Fibroblast of the aortic adventitia (primary cell): ENCODE data around the gene NCBP2. TPM values are rescaled to one million over a fixed set of nuclear protein-coding genes. Genes with fewer than 3 reads are reported as not detected.

ENCODE experiments used
- DNase-seq: peaks from one replicate; pipeline ENCODE4 v3.0.0-alpha.2; 2010; ENCODE audit warnings: low read depth
- H3K4me3 ChIP-seq: 2 replicates; pipeline ENCODE4 v1.5.1; 2011; ENCODE audit warnings: low read depth, mild to moderate bottlenecking, control low read depth, low read length, moderate library complexity
- total RNA-seq: library from RNA; depleted of rRNA; stranded (reverse); fragments of >200 nt; gene quantifications from 2 replicates; pipeline ENCODE4 v1.2.3, GENCODE V29; 2012; ENCODE audit warnings: low replicate concordance
- TF ChIP-seq, protein P1 (sequence below): IDR thresholded peaks from 2 replicates; pipeline ENCODE4 v1.5.1; 2011; ENCODE audit warnings: mild to moderate bottlenecking, low read length, control low read depth, inconsistent platforms; ENCODE audit not compliant: insufficient read depth

The NCBP2 gene
- total RNA-seq, 1 donor: 49.5 TPM

DNA sequence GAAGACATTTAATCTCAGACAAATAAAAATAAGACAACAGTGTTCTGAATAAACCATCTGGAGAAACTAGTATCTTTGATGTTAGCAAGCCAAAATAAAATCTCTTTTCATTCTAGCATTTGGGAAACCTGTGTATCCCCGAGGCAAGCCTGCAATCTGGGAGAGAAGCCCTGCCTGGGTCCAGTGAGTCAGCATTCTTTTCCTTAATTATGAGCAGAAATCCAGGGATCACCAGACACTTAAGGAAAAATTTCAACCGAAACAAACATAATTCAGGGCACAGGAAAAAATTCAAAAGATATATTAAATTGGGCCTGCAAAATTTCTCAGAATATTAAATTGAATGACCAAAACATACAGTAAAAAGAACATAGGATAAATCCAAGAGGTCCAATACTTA is 4.2 kb downstream of the NCBP2 start:
- TF ChIP-seq, protein P1, sequence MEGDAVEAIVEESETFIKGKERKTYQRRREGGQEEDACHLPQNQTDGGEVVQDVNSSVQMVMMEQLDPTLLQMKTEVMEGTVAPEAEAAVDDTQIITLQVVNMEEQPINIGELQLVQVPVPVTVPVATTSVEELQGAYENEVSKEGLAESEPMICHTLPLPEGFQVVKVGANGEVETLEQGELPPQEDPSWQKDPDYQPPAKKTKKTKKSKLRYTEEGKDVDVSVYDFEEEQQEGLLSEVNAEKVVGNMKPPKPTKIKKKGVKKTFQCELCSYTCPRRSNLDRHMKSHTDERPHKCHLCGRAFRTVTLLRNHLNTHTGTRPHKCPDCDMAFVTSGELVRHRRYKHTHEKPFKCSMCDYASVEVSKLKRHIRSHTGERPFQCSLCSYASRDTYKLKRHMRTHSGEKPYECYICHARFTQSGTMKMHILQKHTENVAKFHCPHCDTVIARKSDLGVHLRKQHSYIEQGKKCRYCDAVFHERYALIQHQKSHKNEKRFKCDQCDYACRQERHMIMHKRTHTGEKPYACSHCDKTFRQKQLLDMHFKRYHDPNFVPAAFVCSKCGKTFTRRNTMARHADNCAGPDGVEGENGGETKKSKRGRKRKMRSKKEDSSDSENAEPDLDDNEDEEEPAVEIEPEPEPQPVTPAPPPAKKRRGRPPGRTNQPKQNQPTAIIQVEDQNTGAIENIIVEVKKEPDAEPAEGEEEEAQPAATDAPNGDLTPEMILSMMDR: no peak
- no peak for DNase-seq
- H3K4me3 ChIP-seq: no peak overlapping the region

DNA sequence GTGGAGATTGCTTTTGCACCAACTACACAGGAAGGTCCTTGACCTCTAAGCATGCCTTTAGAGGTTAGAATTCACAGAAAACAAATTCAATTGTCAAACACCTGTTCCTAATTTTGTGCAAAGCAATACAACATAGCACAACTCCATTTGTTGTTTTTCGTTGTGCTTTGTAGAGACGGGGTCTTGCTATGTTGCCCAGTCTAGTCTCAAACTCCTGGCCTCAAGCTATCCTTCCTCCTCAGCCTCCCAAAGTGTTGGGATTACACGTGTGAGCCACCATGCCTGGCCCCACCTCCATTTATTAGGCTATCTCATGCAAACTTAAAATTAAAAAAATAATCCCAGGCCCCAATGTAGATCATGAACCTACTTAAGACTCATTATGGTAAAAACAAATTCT is 6.0 kb downstream of the NCBP2 start:
- TF ChIP-seq, protein P1: no peak
- no peak overlapping the region for H3K4me3 ChIP-seq
- no peak for DNase-seq

DNA sequence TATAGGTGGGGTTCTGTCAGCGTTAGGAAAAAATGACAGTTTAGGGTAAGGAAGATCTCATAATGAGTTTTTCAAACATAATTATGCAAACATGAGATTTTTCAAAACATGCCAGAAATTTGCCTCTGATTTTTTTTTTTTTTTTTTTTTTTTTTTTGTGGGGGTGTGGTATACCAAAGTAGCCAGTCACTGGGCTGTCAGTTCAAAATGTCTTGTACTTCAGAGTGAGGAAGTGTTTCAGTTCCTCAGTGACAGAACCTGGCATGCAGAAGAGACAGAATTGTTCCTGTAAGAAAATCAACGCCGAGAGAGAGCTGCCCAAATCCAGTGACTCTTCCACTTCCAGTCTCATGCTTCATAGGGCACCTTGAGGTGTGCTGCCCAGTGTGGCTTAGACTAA is 9.7 kb downstream of the NCBP2 start:
- no peak overlapping the region for H3K4me3 ChIP-seq
- no peak for DNase-seq
- TF ChIP-seq, protein P1: no peak

DNA sequence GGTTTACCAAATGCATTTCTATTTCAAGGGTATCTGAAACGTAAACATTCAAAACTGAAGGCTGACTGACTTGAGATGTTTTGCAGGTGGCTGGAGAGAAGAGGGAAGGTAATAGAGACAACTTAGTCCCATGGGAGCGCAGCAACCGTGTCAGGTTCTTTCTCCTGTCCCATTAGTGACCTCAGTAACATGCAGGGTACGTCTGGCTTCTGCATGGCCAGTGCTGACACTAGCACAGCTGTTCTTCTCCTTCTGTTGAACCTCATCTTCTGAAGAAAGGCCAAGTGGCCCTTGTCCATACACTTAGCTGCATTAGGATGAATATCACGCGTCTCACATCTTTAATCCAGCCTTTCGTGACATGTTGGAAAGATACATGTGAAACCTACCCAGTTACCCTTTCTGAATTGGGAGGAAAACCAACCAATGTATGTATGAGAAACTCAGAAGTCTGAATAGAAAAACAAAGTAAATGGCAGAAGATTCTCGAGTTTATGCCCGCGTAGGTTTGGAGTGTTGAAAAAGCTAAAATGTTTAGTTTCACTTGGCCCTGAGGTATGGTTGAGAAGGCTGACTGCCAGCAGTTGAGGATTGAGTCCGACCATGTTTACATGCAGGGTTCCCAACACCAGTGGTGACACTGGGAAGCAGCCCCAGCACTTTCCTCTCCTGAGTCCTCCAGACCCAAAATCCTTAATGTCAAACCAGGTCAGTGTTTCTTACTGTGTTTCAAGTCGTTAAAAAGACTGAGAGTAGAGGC is 10.3 kb downstream of the NCBP2 start:
- H3K4me3 ChIP-seq: no peak overlapping the region
- no peak for DNase-seq
- TF ChIP-seq, protein P1: no peak

DNA sequence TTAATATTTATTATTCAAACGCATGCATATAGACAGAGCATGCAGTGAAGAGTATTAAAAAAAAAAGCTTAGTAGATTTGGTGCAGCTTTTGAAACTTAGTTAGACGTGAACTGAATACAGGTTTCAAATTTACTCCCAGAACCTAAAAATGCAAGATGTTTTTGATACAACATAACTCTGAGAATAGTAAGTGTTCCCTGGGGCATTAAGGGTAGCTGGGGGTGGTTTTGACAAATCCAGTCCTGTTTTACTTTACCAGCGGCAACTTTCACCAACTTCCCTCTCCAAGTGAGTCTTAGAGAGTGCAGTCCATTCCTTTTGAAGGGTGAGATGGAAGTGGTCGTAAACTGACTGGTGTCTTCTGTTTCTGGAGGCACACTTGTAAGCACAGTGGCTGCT is 11.2 kb downstream of the NCBP2 start:
- no peak overlapping the region for H3K4me3 ChIP-seq
- DNase-seq: no peak

DNA sequence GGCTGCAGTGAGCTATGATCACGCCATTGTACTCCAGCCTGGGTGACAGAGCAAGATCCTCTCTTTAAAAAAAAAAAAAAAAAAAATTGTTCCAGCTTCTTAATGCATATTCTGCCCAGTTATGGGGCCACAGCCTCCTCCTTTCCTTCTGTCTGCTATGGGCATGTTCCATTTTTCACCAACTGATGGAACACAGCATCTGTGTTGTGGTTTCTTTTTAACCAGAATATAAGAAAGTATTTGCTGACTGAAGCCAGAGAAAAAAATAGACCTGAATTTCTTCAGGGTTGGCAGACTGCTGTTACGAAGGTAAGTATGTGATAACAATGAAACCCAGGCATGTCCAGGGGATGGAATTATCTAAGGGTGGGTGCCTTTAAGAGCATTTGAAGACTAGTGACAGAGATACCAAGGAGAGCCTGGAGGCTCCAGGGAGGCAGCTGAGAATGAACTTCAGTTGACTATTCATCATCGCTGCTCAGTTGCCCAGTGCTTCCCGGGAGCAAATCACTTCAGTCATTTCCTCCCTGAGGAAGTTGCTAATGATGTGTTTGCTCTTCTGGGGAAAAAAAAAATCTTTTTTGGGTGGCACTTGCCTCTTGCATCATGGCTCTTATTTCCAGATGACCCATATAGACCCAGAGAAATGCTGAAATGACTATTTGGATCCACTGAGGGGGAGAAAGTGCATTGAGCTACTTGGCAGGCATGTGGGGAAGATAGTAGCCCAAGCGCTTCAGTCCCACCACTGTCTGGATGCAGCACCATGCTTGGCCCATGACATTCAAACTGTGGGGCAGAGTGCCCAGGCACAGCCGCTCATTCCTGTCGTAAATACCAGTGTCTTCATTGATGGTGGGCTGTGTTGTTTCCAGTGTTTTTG is 14.5 kb downstream of the NCBP2 start:
- H3K4me3 ChIP-seq: no peak overlapping the region
- TF ChIP-seq, protein P1: no peak
- DNase-seq: no peak

More for the DNA sequence above, 11.2 kb downstream of the NCBP2 start:
- TF ChIP-seq, protein P1: no peak
